K562 (cell line): ENCODE data around the gene RASGRP2. TPM values are rescaled to one million over a fixed set of nuclear protein-coding genes. Genes with fewer than 3 reads are reported as not detected.

Experiments
- ATAC-seq: fragments of 200-7000 bp; cut with Tn5 transposase; 3 replicates; pipeline ENCODE4 v1.9.1; 2020; ENCODE audit warnings: moderate library complexity
- BruUV-seq: library from RNA; stranded (reverse); fragments of 400-500 nt; replicated peaks from 2 replicates; lab custom pipeline; 2021; lab: Mats Ljungman, UMichigan
- CTCF ChIA-PET: fragments of 300-600 bp; formaldehyde crosslinking; extraction: SDS; loops from one replicate; lab custom pipeline; 2021; ENCODE audit warnings: low intra/inter-chr PET ratio; lab: Yijun Ruan, JAX
- POLR2A ChIA-PET: fragments of 300-600, 350-650 bp; sonication (Branson Sonifier 250); formaldehyde crosslinking; extraction: SDS; loops from one replicate; lab custom pipeline; 2021; ENCODE audit warnings: antibody characterized with exemption, inconsistent platforms; lab: Yijun Ruan, JAX
- DNase-seq, 4 experiments: peaks; one replicate each; pipeline versions ENCODE4 v3.0.0 to v3.0.0-alpha.2; 2011 to 2018; ENCODE audit warnings: low spot score in 3 of 4, mixed read lengths in 3 of 4; ENCODE audit errors: extremely low read depth in 1 of 4
- FAIRE-seq: peaks from 2 replicates; lab custom pipeline; 2011; peaks lifted over from hg19 to GRCh38; lab: Jason Lieb, UNC
- H2AFZ ChIP-seq: 2 replicates; pipeline ENCODE4 v1.6.0; 2011; ENCODE audit warnings: low read depth, low read length, control low read depth, inconsistent platforms
- H3K27ac ChIP-seq: fragments of 200-600 bp; 3 replicates; pipeline ENCODE4 v1.8.0; 2011; ENCODE audit warnings: low read depth, mild to moderate bottlenecking, control low read depth, inconsistent platforms, low read length, moderate library complexity, mixed read lengths; ENCODE audit errors: extremely low read depth
- H3K27me3 ChIP-seq, 2 experiments: fragments of 300-600 bp in 1 of 2; 2 replicates in 1 of 2; 3 replicates in 1 of 2; pipeline versions ENCODE4 v1.6.0 to v1.8.0; 2011; ENCODE audit warnings: inconsistent platforms in 2 of 2, low read length in 2 of 2, mild to moderate bottlenecking in 1 of 2, mixed read lengths in 1 of 2, moderate library complexity in 1 of 2; ENCODE audit not compliant: control insufficient read depth in 2 of 2, insufficient read depth in 2 of 2
- H3K36me3 ChIP-seq: fragments of 300-600 bp; 3 replicates; pipeline ENCODE4 v1.8.0; 2011; ENCODE audit warnings: mild to moderate bottlenecking, low read length, inconsistent platforms; ENCODE audit not compliant: control insufficient read depth, insufficient read depth
- H3K4me1 ChIP-seq, 2 experiments: fragments of 200-600 bp in 1 of 2; replicated peaks in 1 of 2; 2 replicates in 1 of 2; 3 replicates in 1 of 2; pipeline versions ENCODE4 v1.5.1 to v1.8.0; 2011; ENCODE audit warnings: inconsistent platforms in 2 of 2, low read length in 2 of 2, mild to moderate bottlenecking in 1 of 2, mixed read lengths in 1 of 2, moderate library complexity in 1 of 2; ENCODE audit not compliant: control insufficient read depth in 2 of 2, insufficient read depth in 2 of 2
- H3K4me2 ChIP-seq: 2 replicates; pipeline ENCODE4 v1.6.1; 2011; ENCODE audit warnings: low read length, control low read depth, inconsistent platforms, mixed read lengths; ENCODE audit not compliant: insufficient read depth
- H3K4me3 ChIP-seq: fragments of 200-600 bp; sonication (generic), shearing (Covaris generic); 2 replicates; pipeline ENCODE4 v1.5.1; 2016; ENCODE audit warnings: control low read depth, inconsistent platforms
- H3K79me2 ChIP-seq: fragments of 200-600 bp; 3 replicates; pipeline ENCODE4 v1.8.0; 2011; ENCODE audit warnings: low read length, inconsistent platforms; ENCODE audit not compliant: control insufficient read depth, insufficient read depth
- H3K9ac ChIP-seq, 2 experiments: 2 replicates each; pipeline versions ENCODE4 v1.6.0 to v1.6.1; 2011; ENCODE audit warnings: low read depth in 2 of 2, low read length in 2 of 2, control low read depth in 1 of 2, inconsistent platforms in 1 of 2, mild to moderate bottlenecking in 1 of 2, mixed read lengths in 1 of 2; ENCODE audit not compliant: insufficient read depth in 1 of 2
- H3K9me1 ChIP-seq: one replicate; pipeline ENCODE4 v1.6.0; 2011; ENCODE audit warnings: inconsistent platforms, mild to moderate bottlenecking, low read length, moderate library complexity; ENCODE audit not compliant: control insufficient read depth, insufficient read depth
- H3K9me3 ChIP-seq: replicated peaks from 2 replicates; pipeline ENCODE4 v1.5.1; 2011; ENCODE audit warnings: low read depth, low read length, inconsistent platforms; ENCODE audit not compliant: control insufficient read depth, insufficient read depth
- H4K20me1 ChIP-seq: replicated peaks from 2 replicates; pipeline ENCODE4 v1.6.1; 2011; ENCODE audit warnings: low read length, inconsistent platforms, mixed read lengths; ENCODE audit not compliant: control insufficient read depth, insufficient read depth
- HMG20B ChIP-seq: fragments of 250-450 bp; sonication (Bioruptor Pico); IDR thresholded peaks from 2 replicates; pipeline ENCODE4 v1.5.0; 2021; ENCODE audit warnings: mild to moderate bottlenecking
- RFX1 ChIP-seq: fragments of 450-650 bp; IDR thresholded peaks from 2 replicates; pipeline ENCODE4 v1.6.1; 2016; ENCODE audit warnings: mild to moderate bottlenecking, moderate library complexity
- YY1 ChIP-seq, 3 experiments: IDR thresholded peaks; 2 replicates each; pipeline ENCODE4 v1.6.1; 2011; ENCODE audit warnings: low read length in 2 of 3, mild to moderate bottlenecking in 2 of 3, moderate library complexity in 2 of 3, borderline replicate concordance in 1 of 3, control low read depth in 1 of 3, low read depth in 1 of 3; ENCODE audit not compliant: insufficient read depth in 3 of 3, insufficient replicate concordance in 2 of 3, control insufficient read depth in 1 of 3, insufficient read length in 1 of 3; ENCODE audit errors: extremely low read depth in 1 of 3
- WGBS: fragments of 100-300 bp; shearing (Covaris generic); methylation state at CpG from one replicate; pipeline ENCODE4 v1.1.6; 2016; ENCODE audit warnings: low coverage, mixed read lengths; ENCODE audit not compliant: insufficient coverage; ENCODE audit errors: missing lambda C conversion rate; 5-methylcytosine and 5-hydroxymethylcytosine counted together
- in situ Hi-C: fragments of 300-500 bp; cut with MboI; formaldehyde crosslinking; loops from 4 replicates; pipeline ENCODE4 v1.15.0; 2018; ENCODE audit warnings: inconsistent platforms, mixed read lengths
- intact Hi-C: fragments of 100-400 bp; cut with micrococcal nuclease; formaldehyde crosslinking; loops from 2 replicates; pipeline ENCODE4 v1.14.2; 2022
- polyA plus RNA-seq, 8 experiments: library from polyadenylated mRNA; depleted of rRNA in 4 of 8; stranded (reverse) in 5 of 8; unstranded in 3 of 8; fragments of >200 nt; fragmentation: Nextera tagmentation in 2 of 8; fragmentation: Illumina TruSeq in 1 of 8; extraction: Ambion mirVana in 2 of 8; extraction: Trizol in 1 of 8; gene quantifications; 2 replicates each; pipeline versions ENCODE4 v1.2.1 to v1.2.3, GENCODE V29; 2011 to 2014; ENCODE audit warnings: inconsistent platforms in 1 of 8, missing spikeins in 1 of 8
- total RNA-seq, 7 experiments: library from RNA; depleted of rRNA in 6 of 7; stranded (reverse); fragments of >200 nt in 6 of 7; fragmentation: Illumina TruSeq in 2 of 7; extraction: Trizol in 2 of 7; gene quantifications; 2 replicates each; pipeline versions ENCODE4 v1.2.1 to v1.2.3, GENCODE V29; 2011 to 2021; ENCODE audit warnings: low replicate concordance in 1 of 7

The RASGRP2 gene
- total and polyA plus RNA-seq, 9 of the 15 experiments (the other 6 are each of a cell fraction or from before 2014, with no cell fraction given) = 0.87 to 22.7 (median 5.5) TPM

- ChIA-PET CTCF (no interaction called here), POLR2A (interaction anchor here (0.7 to 1.9 kb wide), 3 partner anchors 10 to 130 kb away, joined by 3 to 8 read pairs (median 3); no protein-coding TSS in a partner anchor)
- FAIRE-seq (no peak), DNase-seq (no peak), ATAC-seq (no peak)
- no peaks in the 10 kb centered on the region for H3K79me2 ChIP-seq
- no peak overlapping the region for H3K27ac ChIP-seq
- WGBS = 5% methylated on average over 5 of the region's 5 CpGs
- H3K9ac ChIP-seq = 0 out of 4 replicates have a peak overlapping the region, but pooled peaks of 1 of the 2 experiments have one; percentile 15
- no peaks in the 10 kb centered on the region for H4K20me1 ChIP-seq
- no peaks in the 10 kb centered on the region for H3K9me1 ChIP-seq
- H3K36me3 ChIP-seq = no peaks in the 10 kb centered on the region
- H3K4me2 ChIP-seq = no peak overlapping the region
- peaks cover 10 to 70% of the 10 kb centered on the region in 2 experiments; a peak in 4 of 5 replicates for H3K27me3 ChIP-seq
- H3K9me3 ChIP-seq = no peaks in the 10 kb centered on the region
- in situ Hi-C loops (no loop called here), intact Hi-C loops (no loop called here)
- H2AFZ ChIP-seq = no peak overlapping the region
- H3K4me3 ChIP-seq = no peak overlapping the region
- peak in 2 of 3 experiments; percentile 30 to 33 for TF ChIP-seq YY1 (IDR thresholded peaks at IDR 0.05; ENCODE audit: borderline replicate concordance in 1 of 3, control insufficient read depth in 1 of 3, extremely low read depth in 1 of 3, insufficient read depth in 3 of 3, insufficient read length in 1 of 3, insufficient replicate concordance in 2 of 3, low read depth in 1 of 3, low read length in 2 of 3)
- TF ChIP-seq HMG20B (CRISPR knock-in tag) = no peak
- peak; percentile 44; the same call in 1 of the 2 replicates for TF ChIP-seq RFX1
- no peaks in the 10 kb centered on the region; a peak in 1 of 5 replicates for H3K4me1 ChIP-seq
- BruUV-seq = no TSS peak
These were observed 49.0 kb downstream of the RASGRP2 start for GRCh38 chr11:64694821-64695365.
